GM19463 (cell line): ENCODE results near the gene SCYL3.
"Not testable (repeated sequence)": the region's sequence is repeated elsewhere in the genome, so short reads cannot be mapped to it uniquely, and the experiment has no call there.

Experiments
- ATAC-seq: cut with Tn5 transposase; IDR thresholded peaks from one replicate; pipeline ENCODE4 v1.9.1; 2021; ENCODE audit warnings: mild to moderate bottlenecking, moderate library complexity; ENCODE audit not compliant: unreplicated experiment

SCYL3 gene

DNA sequence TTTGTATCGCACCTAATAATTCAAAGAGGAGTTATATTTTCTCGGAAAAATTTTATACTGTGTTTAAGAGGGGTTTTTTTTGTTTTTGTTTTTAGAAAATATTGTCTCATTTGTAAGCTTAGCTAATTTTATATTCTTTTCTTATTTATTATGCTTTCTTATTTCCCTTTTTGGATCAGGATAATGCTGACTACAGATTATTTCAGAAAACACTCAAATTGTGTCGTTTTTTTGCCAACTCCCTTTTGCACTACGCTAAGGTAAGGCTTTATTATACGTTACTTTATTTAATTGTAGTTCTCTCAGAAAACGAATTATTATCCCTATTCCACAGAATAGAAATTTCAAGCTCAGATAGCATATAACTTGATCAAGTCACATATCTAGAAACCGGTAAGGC lies 72.2 kb downstream of the SCYL3 start:
- no peak for ATAC-seq

DNA sequence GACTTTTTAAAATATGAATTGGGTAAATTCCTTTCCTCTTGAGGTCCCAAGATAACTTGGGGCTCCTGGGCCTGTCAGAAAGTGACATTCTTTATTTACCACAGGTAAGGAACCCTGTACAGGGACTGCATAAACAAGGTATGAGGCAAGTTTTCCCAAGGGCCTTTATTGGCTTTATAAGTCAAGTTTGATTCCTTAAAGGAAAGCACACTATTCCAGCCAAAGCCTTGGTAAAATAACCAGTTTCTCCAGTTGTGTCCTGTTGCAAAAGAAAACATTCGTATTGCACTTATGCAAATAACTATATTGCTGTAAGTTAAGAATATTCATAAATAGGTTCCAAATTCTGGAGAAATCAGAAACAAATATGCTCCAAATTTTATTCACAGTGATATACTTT lies 77.1 kb downstream of the SCYL3 start:
- no peak for ATAC-seq

- no peak for ATAC-seq
Measured at GRCh38 chr1:169814265-169814664, 79.4 kb downstream of the SCYL3 start.

- ATAC-seq: no peak
Measured at GRCh38 chr1:169812131-169812530, 81.6 kb downstream of the SCYL3 start.

- not testable (repeated sequence) for ATAC-seq
Measured at GRCh38 chr1:169811418-169812035, 82.2 kb downstream of the SCYL3 start.

DNA sequence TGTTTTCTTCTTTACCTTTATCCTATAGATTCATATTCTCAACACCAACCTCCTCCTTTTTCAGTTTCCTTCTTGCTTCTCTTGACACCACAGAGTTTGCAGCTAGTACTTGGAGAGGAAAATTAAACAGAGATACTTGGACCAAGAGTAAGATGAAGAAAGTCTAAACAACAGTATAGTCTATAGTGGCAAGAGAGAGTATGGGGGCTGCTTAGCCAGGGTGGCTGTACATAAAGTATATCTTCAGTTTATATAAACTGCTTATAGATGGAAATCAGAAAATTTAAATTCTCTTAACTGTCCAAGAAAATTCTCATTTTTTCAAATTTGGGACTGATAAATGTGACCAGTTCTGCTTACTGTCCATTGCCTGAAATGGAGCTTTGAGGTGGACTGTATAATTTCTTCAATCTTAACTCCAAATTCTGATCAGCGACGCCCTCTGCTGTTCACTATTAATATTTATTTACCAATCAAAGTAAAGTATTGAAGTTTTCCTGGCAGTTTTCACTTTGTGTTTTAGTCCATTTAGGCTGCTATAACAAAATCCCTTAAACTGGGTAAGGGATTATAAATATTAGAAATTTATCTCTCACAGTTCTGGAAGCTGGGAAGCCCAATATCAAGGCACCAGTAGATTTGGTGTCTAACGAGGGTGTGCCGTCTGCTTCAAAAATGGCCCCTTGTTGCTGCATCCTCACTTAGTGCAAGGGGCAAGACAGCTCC lies 84.2 kb downstream of the SCYL3 start:
- no peak for ATAC-seq

- ATAC-seq: no peak
Measured at GRCh38 chr1:169804941-169805340, 88.8 kb downstream of the SCYL3 start.

- ATAC-seq: no peak
Measured at GRCh38 chr1:169802888-169803287, 90.8 kb downstream of the SCYL3 start.
